NCI-H345 treated with DMSO at 0.1 percent for 48 hours (cell line): ENCODE data around the gene SETD2.
"Not testable (repeated sequence)": the region's sequence is repeated elsewhere in the genome, so short reads cannot be mapped to it uniquely, and the experiment has no call there.

Source experiments
- DNase-seq: peaks from one replicate; lab custom pipeline; 2025; ENCODE audit not compliant: unreplicated experiment; lab: John Stamatoyannopoulos, UW

SETD2 gene

GRCh38 chr3:47102081-47102600, 61.8 kb downstream of the SETD2 start:
- no peak for DNase-seq

GRCh38 chr3:47098910-47099309, 65.0 kb downstream of the SETD2 start:
- no peak for DNase-seq

GRCh38 chr3:47097864-47098263, 66.0 kb downstream of the SETD2 start:
- DNase-seq, result no peak

GRCh38 chr3:47096959-47097358, 67.0 kb downstream of the SETD2 start:
- DNase-seq, result no peak

- no peak for DNase-seq
These were observed 71.8 kb downstream of the SETD2 start for GRCh38 chr3:47092090-47092489.

GRCh38 chr3:47089630-47090029, 74.3 kb downstream of the SETD2 start:
- DNase-seq, result no peak

GRCh38 chr3:47086071-47086470, 77.8 kb downstream of the SETD2 start:
- DNase-seq, result no peak

GRCh38 chr3:47083786-47084185, 80.1 kb downstream of the SETD2 start:
- no peak for DNase-seq

GRCh38 chr3:47082519-47082918, 81.4 kb downstream of the SETD2 start:
- no peak for DNase-seq

GRCh38 chr3:47079432-47079831, 84.5 kb downstream of the SETD2 start:
- DNase-seq, result no peak

GRCh38 chr3:47073685-47074084, 90.2 kb downstream of the SETD2 start:
- DNase-seq, result no peak

- DNase-seq, result no peak
These were observed 93.1 kb downstream of the SETD2 start for GRCh38 chr3:47070770-47071169.

- DNase-seq, result not testable (repeated sequence)
These were observed 97.7 kb downstream of the SETD2 start for GRCh38 chr3:47066259-47066658.

- no peak for DNase-seq
These were observed 98.2 kb downstream of the SETD2 start for GRCh38 chr3:47065681-47066080.

GRCh38 chr3:47065058-47065457, 98.9 kb downstream of the SETD2 start:
- DNase-seq, result no peak

GRCh38 chr3:47057212-47057671, 106.7 kb downstream of the SETD2 start:
- DNase-seq, result no peak

GRCh38 chr3:47056705-47057104, 107.2 kb downstream of the SETD2 start:
- no peak for DNase-seq

- DNase-seq, result no peak
These were observed 109.5 kb downstream of the SETD2 start for GRCh38 chr3:47054412-47054811.

- DNase-seq, result no peak
These were observed 116.2 kb downstream of the SETD2 start for GRCh38 chr3:47047673-47048072.

- no peak for DNase-seq
These were observed 116.8 kb downstream of the SETD2 start for GRCh38 chr3:47047069-47047468.

GRCh38 chr3:47042231-47042791, 121.6 kb downstream of the SETD2 start:
- no peak for DNase-seq

GRCh38 chr3:47041114-47041513, 122.8 kb downstream of the SETD2 start:
- no peak for DNase-seq

GRCh38 chr3:47037302-47037701, 126.6 kb downstream of the SETD2 start:
- DNase-seq, result not testable (repeated sequence)
